Tibial artery (tissue), 4 donors: ENCODE measurements around the gene PRAC2.

ENCODE experiments used
- DNase-seq, 2 donors: peaks; one replicate each; pipeline ENCODE4 v3.0.0-alpha.2; 2019
- H3K27ac ChIP-seq, 2 donors: fragments of 200-600 bp; sonication (generic) in 1 of 2; 1 replicate in 1 of 2; 2 replicates in 1 of 2; pipeline ENCODE4 v1.5.1; 2018 to 2019; ENCODE audit warnings: mild to moderate bottlenecking in 1 of 2
- H3K27me3 ChIP-seq, 2 donors: fragments of 200-600 bp; sonication (generic) in 1 of 2; one replicate each; pipeline versions ENCODE4 v1.5.1 to v1.6.0; 2016 to 2019
- H3K36me3 ChIP-seq, 3 donors: fragments of 200-600 bp; sonication (generic) in 2 of 3; one replicate each; pipeline ENCODE4 v1.5.1; 2016 to 2019; ENCODE audit warnings: mild to moderate bottlenecking in 2 of 3
- H3K4me1 ChIP-seq, 4 donors: fragments of 200-600 bp; sonication (generic) in 2 of 4; 1 replicate in 3 of 4; 2 replicates in 1 of 4; pipeline ENCODE4 v1.5.1; 2016 to 2019
- H3K4me3 ChIP-seq, 2 donors: fragments of 200-600 bp; sonication (generic) in 1 of 2; 1 replicate in 1 of 2; 2 replicates in 1 of 2; pipeline ENCODE4 v1.5.1; 2018 to 2019; ENCODE audit warnings: mild to moderate bottlenecking in 2 of 2
- H3K9me3 ChIP-seq, 3 donors: fragments of 200-600 bp; sonication (generic) in 1 of 3; one replicate each; pipeline ENCODE4 v1.5.1; 2016 to 2019
- intact Hi-C: fragments of 100-400 bp; cut with DNase I; formaldehyde crosslinking; loops from one replicate; pipeline ENCODE4 v1.15.0; 2023; ENCODE audit warnings: low total_unique reads
- TF ChIP-seq, protein P1 (sequence below), 2 experiments: fragments of 200-600 bp in 1 of 2; fragments of 450-650 bp in 1 of 2; IDR thresholded peaks; one replicate each; pipeline ENCODE4 v1.5.1; 2017 to 2019; ENCODE audit warnings: antibody characterized with exemption in 2 of 2, mild to moderate bottlenecking in 1 of 2, moderate library complexity in 1 of 2

The PRAC2 gene

DNA sequence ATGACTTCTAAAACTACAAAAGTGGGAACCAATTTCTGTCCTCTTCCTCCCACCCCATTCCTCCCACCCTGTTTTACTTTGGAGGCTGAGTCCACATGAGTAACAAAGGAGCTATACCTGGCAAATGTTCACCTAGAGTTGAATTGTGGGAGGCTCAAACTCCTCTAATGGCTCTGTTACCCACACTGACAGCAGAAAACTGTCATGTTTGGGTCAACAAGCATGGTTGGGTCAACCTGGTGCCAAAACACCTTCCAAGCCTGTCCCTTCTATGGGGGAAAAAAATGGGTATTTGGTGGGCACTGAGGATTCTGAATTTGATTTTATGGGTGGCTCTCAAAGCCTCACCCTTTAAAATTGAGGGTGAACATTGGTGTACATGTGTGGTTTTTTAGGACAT lies 17.6 kb downstream of the PRAC2 start:
- Histone ChIP-seq H3K9me3 (no peaks in the 10 kb centered on the region), H3K27me3 (peaks cover 0 to 98% of the 10 kb centered on the region in 2 donors), H3K4me3 (no peak overlapping the region), H3K27ac (no peak overlapping the region), H3K4me1 (no peaks in the 10 kb centered on the region), H3K36me3 (no peaks in the 10 kb centered on the region)
- TF ChIP-seq, protein P1, sequence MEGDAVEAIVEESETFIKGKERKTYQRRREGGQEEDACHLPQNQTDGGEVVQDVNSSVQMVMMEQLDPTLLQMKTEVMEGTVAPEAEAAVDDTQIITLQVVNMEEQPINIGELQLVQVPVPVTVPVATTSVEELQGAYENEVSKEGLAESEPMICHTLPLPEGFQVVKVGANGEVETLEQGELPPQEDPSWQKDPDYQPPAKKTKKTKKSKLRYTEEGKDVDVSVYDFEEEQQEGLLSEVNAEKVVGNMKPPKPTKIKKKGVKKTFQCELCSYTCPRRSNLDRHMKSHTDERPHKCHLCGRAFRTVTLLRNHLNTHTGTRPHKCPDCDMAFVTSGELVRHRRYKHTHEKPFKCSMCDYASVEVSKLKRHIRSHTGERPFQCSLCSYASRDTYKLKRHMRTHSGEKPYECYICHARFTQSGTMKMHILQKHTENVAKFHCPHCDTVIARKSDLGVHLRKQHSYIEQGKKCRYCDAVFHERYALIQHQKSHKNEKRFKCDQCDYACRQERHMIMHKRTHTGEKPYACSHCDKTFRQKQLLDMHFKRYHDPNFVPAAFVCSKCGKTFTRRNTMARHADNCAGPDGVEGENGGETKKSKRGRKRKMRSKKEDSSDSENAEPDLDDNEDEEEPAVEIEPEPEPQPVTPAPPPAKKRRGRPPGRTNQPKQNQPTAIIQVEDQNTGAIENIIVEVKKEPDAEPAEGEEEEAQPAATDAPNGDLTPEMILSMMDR (IDR thresholded peaks at IDR 0.05) = no peak
- DNase-seq = no peak
- intact Hi-C loops = no loop called here

DNA sequence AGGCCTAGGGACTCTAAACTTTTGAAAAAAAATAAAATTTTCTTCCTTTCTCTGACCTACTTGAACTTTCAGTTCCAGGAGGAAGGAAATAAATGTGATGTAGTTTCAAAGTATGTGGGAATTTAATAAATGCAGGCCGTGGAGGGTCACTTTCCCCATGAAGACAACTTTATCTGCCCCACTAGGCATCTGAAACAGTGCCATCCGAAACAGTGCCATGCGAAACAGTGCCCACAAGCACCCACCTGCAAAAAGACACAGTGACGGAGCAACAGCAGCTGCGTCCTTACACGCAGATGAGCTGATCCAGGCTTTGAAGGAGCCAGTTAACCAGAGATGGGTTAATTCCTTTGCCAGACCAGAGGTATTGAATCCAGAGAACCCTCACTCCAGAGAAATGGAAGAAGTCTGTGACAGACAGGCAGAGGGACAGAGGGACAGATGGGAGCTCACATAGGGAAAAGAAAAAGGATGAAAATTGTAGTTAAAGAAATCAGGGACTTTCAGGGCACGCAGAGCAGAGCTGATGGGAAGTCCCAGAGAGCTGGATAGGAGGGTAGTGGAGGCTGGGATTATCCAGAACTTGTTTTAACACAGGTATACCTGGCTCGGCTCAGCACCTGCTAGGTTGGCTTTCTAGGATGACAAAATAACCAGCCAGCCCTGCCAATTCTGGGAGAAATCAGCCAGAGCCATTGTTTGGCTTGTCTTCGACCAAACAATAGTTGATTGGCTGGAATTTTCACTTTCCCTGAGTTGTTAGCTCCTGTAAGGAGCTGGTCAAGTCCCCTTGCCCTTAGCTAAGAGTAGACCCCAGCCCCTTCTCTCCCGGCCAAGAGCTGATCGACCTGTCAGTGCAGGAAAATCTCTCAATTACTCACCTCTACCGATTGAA lies 22.6 kb downstream of the PRAC2 start:
- peaks cover 0 to 100% of the 10 kb centered on the region in 2 donors for H3K27me3 ChIP-seq
- DNase-seq = no peak

DNA sequence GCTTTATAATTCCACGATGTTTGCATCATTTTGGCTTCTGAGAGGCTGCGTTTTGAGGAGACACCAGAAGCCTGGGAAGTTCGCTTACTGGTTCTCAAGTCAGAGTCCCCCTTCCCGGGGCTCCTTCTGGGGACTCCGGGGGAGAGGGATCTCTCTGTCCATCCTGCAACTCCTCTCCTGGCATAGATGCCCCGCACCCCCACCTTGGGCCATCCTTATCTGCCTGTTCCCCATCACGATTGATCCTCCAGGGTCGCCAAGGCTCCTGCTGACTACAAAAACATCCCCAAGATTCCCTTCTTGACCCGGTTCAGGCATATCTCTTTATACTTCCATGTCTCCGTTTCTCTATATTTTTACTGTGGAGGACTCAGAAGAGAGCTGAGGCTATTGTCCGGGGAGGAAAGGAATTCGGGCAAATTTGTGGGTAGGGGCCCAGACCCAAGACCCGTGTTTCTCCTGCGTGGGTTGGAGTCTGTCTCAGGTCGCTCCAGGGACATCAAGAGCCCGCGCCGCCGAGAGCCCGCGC lies 24.0 kb downstream of the PRAC2 start:
- no peaks in the 10 kb centered on the region for H3K4me1 ChIP-seq
- TF ChIP-seq, protein P1 (IDR thresholded peaks at IDR 0.05) = no peak
- intact Hi-C loops = no loop called here
- no peaks in the 10 kb centered on the region for H3K36me3 ChIP-seq
- no peak overlapping the region for H3K27ac ChIP-seq
- peaks cover 0 to 100% of the 10 kb centered on the region in 2 donors for H3K27me3 ChIP-seq
- no peak for DNase-seq
- no peaks in the 10 kb centered on the region for H3K9me3 ChIP-seq
- no peak overlapping the region for H3K4me3 ChIP-seq

More for the DNA sequence above, 22.6 kb downstream of the PRAC2 start:
- Histone ChIP-seq H3K4me1 (no peaks in the 10 kb centered on the region), H3K27ac (no peak overlapping the region), H3K9me3 (no peaks in the 10 kb centered on the region), H3K36me3 (no peaks in the 10 kb centered on the region), H3K4me3 (no peak overlapping the region)
- TF ChIP-seq, protein P1 (IDR thresholded peaks at IDR 0.05) = no peak
- intact Hi-C loops = no loop called here

DNA sequence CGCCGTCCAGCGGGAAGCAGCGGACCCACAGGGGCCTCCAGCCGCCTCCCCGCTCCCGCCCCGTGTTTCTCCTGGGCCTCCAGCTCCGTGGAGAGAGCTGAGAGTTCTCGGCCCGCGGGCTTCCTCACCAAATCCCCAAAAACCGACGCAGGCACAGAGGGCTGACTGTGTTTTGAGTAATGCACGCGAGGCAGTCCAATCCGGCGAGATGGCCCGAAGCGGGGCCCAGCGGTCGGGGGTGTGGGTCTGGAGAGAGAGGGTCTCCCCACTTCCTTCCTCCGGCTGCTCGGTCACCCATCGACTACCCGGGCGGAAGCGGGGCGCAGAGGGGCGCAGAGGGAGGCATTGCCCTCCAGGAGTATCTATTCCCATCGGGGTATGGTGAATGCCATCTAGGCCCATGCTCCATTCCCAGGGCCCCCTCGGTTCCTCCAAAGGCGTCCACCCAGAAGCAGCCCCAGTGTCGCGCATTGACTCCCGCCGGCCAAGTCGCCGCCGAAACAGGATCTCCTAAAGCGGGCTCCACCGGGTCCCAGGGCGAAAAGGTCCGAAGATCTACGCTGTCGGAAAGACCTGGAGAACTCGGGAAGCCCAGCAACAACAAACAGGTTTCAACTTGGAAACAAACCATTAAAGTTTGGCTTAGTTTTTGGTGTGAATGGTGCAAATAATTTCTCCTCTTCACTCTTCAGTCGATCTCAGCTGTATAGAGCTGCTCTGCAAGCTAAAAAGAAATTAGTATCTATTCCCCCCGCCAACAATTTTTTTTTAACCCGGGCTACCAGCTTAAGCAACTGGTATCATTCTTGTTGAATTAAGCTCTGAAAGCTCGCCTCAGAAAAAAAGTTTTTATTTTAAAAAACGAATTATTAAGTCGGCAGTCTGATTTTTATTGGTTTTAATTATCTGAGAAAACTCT lies 24.7 kb downstream of the PRAC2 start:
- H3K4me1 ChIP-seq = no peaks in the 10 kb centered on the region
- peaks cover 0 to 100% of the 10 kb centered on the region in 2 donors for H3K27me3 ChIP-seq
- H3K36me3 ChIP-seq = no peaks in the 10 kb centered on the region
- DNase-seq = no peak
- H3K27ac ChIP-seq = no peak overlapping the region
- TF ChIP-seq, protein P1 (IDR thresholded peaks at IDR 0.05) = no peak
- intact Hi-C loops = no loop called here
- H3K9me3 ChIP-seq = no peaks in the 10 kb centered on the region
- H3K4me3 ChIP-seq = no peak overlapping the region

DNA sequence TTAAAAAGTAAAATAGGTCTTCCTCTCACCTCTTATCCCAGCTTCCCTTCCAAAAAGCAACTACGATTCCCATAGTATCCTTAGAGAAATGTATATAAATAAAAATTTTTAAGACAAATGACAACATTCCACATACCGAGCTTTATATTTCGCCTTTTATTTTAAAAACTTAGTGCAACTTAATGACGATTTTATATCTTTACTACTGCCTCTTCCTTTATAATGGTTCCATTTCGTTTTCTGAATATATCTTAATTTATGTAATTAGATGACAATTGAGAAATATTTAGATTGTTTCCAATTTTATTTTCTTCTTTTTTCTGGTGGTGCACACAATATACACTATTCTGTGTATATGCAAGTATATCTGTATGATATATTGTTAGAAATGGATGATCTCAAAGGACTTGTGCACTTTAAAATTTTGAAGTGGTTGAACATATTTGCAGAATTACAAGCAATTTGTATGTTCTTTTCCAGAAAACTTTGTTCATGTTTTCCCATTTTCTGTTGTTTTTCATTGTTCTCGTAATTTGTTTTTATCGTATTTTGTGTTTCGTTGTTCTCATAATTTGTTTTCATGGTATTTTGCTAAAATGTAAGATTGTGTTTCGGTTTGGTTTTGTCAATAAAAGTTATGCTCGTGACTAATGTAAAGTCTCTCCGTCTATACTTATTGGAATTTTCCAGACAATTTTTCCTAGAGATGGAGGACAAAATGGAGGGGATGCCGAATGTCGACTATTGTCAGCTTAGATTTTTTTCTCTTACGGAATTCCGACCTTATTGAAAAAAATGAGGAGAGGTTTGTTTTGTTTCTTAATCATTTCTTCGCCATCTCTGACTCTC lies 26.0 kb downstream of the PRAC2 start:
- Histone ChIP-seq H3K36me3 (no peaks in the 10 kb centered on the region), H3K4me1 (peaks cover 0 to 6% (median 1%) of the 10 kb centered on the region in 4 donors), H3K27ac (no peak overlapping the region), H3K27me3 (peaks cover 0 to 100% of the 10 kb centered on the region in 2 donors), H3K9me3 (no peaks in the 10 kb centered on the region), H3K4me3 (no peak overlapping the region)
- intact Hi-C loops = no loop called here
- no peak for DNase-seq
- TF ChIP-seq, protein P1 (IDR thresholded peaks at IDR 0.05) = no peak
